HepG2 (cell line): ENCODE data around the gene SUCLA2. TPM values are rescaled to one million over a fixed set of nuclear protein-coding genes. Genes with fewer than 3 reads are reported as not detected.
A peak's percentile ranks its signal among the peaks of the same experiment; 100 is the strongest.

Experiments
- AGO2 ChIP-seq: fragments of 200-400 bp; formaldehyde crosslinking; optimal IDR thresholded peaks from 2 replicates; pipeline ENCODE3; 2017; ENCODE audit warnings: mild to moderate bottlenecking, low read depth, low read length, moderate library complexity
- CHD4 ChIP-seq: fragments of 200-600 bp; sonication (generic); IDR thresholded peaks from 2 replicates; pipeline ENCODE4 v1.7.0; 2017; ENCODE audit warnings: mild to moderate bottlenecking, low read length, borderline replicate concordance
- DR1 ChIP-seq: sonication (generic); formaldehyde crosslinking; IDR thresholded peaks from 2 replicates; pipeline ENCODE4 v1.8.0; 2021; ENCODE audit warnings: mild to moderate bottlenecking, missing genetic modification reagents, inconsistent platforms
- FOSL1 ChIP-seq: sonication (generic); formaldehyde crosslinking; IDR thresholded peaks from 2 replicates; pipeline ENCODE4 v1.9.0; 2021; ENCODE audit warnings: missing genetic modification reagents, borderline replicate concordance
- FOXJ3 ChIP-seq: sonication (generic); formaldehyde crosslinking; IDR thresholded peaks from 2 replicates; pipeline ENCODE4 v1.4.0; 2020; ENCODE audit warnings: missing genetic modification reagents, mild to moderate bottlenecking, borderline replicate concordance
- MTA3 ChIP-seq: sonication (generic); formaldehyde crosslinking; IDR thresholded peaks from 2 replicates; pipeline ENCODE4 v1.4.0; 2020; ENCODE audit warnings: missing genetic modification reagents
- NFE2 ChIP-seq: sonication (generic); formaldehyde crosslinking; IDR thresholded peaks from 2 replicates; pipeline ENCODE4 v1.4.0; 2020; ENCODE audit warnings: missing genetic modification reagents
- PLRG1 ChIP-seq: fragments of 450-650 bp; conservative IDR thresholded peaks from 2 replicates; pipeline ENCODE4 v1.6.1; 2016
- SSRP1 ChIP-seq: IDR thresholded peaks from 2 replicates; pipeline ENCODE4 v1.6.1; 2016; ENCODE audit warnings: control low read depth
- TAF1 ChIP-seq: sonication (generic); formaldehyde crosslinking; IDR thresholded peaks from 2 replicates; pipeline ENCODE4 v1.4.0; 2020; ENCODE audit warnings: missing genetic modification reagents
- ZBTB8A ChIP-seq: sonication (generic); formaldehyde crosslinking; IDR thresholded peaks from 2 replicates; pipeline ENCODE4 v1.4.0; 2020; ENCODE audit warnings: mild to moderate bottlenecking, low read depth, missing genetic modification reagents, borderline replicate concordance
- ZFAT ChIP-seq: sonication (generic); formaldehyde crosslinking; conservative IDR thresholded peaks from 2 replicates; pipeline ENCODE4 v1.8.1; 2023; ENCODE audit warnings: missing genetic modification reagents, inconsistent platforms
- ZNF143 ChIP-seq: sonication (generic); formaldehyde crosslinking; IDR thresholded peaks from 2 replicates; pipeline ENCODE4 v1.4.0; 2020; ENCODE audit warnings: missing genetic modification reagents
- ZNF263 ChIP-seq: sonication (generic); formaldehyde crosslinking; IDR thresholded peaks from 2 replicates; pipeline ENCODE4 v1.4.0; 2020; ENCODE audit warnings: missing genetic modification reagents
- ZNF335 ChIP-seq: sonication (generic); formaldehyde crosslinking; IDR thresholded peaks from 2 replicates; pipeline ENCODE4 v1.4.0; 2020; ENCODE audit warnings: missing genetic modification reagents
- ZNF564 ChIP-seq: sonication (generic); formaldehyde crosslinking; IDR thresholded peaks from 2 replicates; pipeline ENCODE4 v1.8.1; 2023; ENCODE audit warnings: mild to moderate bottlenecking, missing genetic modification reagents
- ZNF749 ChIP-seq: sonication (generic); formaldehyde crosslinking; IDR thresholded peaks from 2 replicates; pipeline ENCODE4 v1.8.0; 2022; ENCODE audit warnings: mild to moderate bottlenecking, missing genetic modification reagents, moderate library complexity, borderline replicate concordance
- ZNF761 ChIP-seq: sonication (generic); formaldehyde crosslinking; conservative IDR thresholded peaks from 2 replicates; pipeline ENCODE4 v1.4.0; 2020; ENCODE audit warnings: mild to moderate bottlenecking, missing genetic modification reagents
- ZNF781 ChIP-seq: sonication (generic); formaldehyde crosslinking; IDR thresholded peaks from 2 replicates; pipeline ENCODE4 v1.5.1; 2020; ENCODE audit warnings: borderline replicate concordance, mild to moderate bottlenecking, missing genetic modification reagents; ENCODE audit errors: not compliant biosample characterization
- ZSCAN12 ChIP-seq: sonication (generic); formaldehyde crosslinking; IDR thresholded peaks from 2 replicates; pipeline ENCODE4 v1.9.0; 2021; ENCODE audit warnings: mild to moderate bottlenecking, missing genetic modification reagents
- polyA plus RNA-seq, 8 experiments: library from polyadenylated mRNA; depleted of rRNA in 3 of 8; stranded (reverse) in 7 of 8; unstranded in 1 of 8; fragments of >200 nt; fragmentation: Illumina TruSeq in 4 of 8; extraction: Trizol in 4 of 8; gene quantifications; 2 replicates each; pipeline versions ENCODE4 v1.2.1 to v1.2.3, GENCODE V29; 2011 to 2016; ENCODE audit warnings: low read depth in 4 of 8, missing spikeins in 1 of 8, mixed read lengths in 1 of 8; ENCODE audit not compliant: insufficient read depth in 1 of 8
- total RNA-seq, 5 experiments: library from RNA; depleted of rRNA; stranded (reverse); fragments of >200 nt; fragmentation: Illumina TruSeq; extraction: Trizol; gene quantifications; 2 replicates each; pipeline ENCODE4 v1.2.3, GENCODE V29; 2016; ENCODE audit warnings: low read depth in 1 of 5
- TF ChIP-seq, protein P1 (sequence below): sonication (generic); formaldehyde crosslinking; IDR thresholded peaks from 2 replicates; pipeline ENCODE4 v1.5.1; 2020; ENCODE audit warnings: mild to moderate bottlenecking, moderate library complexity, missing genetic modification reagents
- TF ChIP-seq, protein P2 (sequence below): sonication (generic); formaldehyde crosslinking; IDR thresholded peaks from 2 replicates; pipeline ENCODE4 v1.5.1; 2020; ENCODE audit warnings: mild to moderate bottlenecking, missing genetic modification reagents
- TF ChIP-seq, protein P3 (sequence below): sonication (generic); formaldehyde crosslinking; IDR thresholded peaks from 2 replicates; pipeline ENCODE4 v1.4.0; 2020; ENCODE audit warnings: mild to moderate bottlenecking, missing genetic modification reagents
- TF ChIP-seq, protein P4 (sequence below): sonication (generic); formaldehyde crosslinking; IDR thresholded peaks from 2 replicates; pipeline ENCODE4 v1.4.0; 2020; ENCODE audit warnings: mild to moderate bottlenecking, missing genetic modification reagents

SUCLA2 gene
- total and polyA plus RNA-seq, 2 of the 13 experiments (the other 11 are each of a cell fraction or from before 2014, with no cell fraction given): 28.4 to 77.1 TPM

DNA sequence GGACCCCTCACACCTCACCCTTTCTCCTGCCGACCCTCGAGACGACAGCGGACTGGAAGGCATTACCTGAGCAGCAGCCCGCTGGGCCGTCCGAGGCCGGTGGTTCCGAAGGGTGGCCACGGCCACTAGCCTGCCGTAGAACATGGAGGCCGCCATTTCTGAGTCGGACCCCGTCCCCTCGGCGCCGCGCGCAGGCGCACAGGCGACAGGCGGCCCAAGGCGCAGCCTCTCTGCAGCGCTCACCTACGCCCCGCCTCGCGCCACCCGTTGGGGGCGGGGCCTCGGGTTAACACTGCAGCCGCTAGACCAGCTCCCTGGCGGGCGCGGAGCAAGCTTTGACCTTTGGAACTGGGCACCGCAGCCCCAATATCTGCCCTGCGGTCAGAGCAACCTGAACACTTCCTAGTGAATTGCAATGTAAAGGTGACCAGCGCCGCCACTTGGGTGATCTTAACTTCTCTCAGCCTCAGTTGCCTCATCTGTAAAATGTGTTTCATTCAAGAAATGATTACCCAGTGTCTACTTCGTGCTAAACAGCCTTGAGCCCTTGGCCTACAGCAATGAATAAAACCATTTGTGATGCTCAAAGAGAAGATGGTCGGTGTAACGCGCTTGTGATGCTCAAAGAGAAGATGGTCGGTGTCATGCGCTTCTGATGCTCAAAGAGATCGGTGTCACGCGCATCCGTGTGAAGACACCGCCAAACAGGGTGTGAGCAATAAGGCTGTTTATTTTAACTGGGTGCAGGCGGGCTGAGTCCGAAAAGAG, at the start of gene SUCLA2 (continued):
- TF ChIP-seq, protein P1, sequence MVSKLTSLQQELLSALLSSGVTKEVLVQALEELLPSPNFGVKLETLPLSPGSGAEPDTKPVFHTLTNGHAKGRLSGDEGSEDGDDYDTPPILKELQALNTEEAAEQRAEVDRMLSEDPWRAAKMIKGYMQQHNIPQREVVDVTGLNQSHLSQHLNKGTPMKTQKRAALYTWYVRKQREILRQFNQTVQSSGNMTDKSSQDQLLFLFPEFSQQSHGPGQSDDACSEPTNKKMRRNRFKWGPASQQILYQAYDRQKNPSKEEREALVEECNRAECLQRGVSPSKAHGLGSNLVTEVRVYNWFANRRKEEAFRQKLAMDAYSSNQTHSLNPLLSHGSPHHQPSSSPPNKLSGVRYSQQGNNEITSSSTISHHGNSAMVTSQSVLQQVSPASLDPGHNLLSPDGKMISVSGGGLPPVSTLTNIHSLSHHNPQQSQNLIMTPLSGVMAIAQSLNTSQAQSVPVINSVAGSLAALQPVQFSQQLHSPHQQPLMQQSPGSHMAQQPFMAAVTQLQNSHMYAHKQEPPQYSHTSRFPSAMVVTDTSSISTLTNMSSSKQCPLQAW (CRISPR knock-in tag): peak; percentile 79
- TF ChIP-seq ZBTB8A (CRISPR knock-in tag): peak; percentile 96
- no peak for TF ChIP-seq ZNF143 (CRISPR knock-in tag)
- TF ChIP-seq FOSL1 (CRISPR knock-in tag): no peak
- TF ChIP-seq ZFAT (CRISPR knock-in tag): no peak
- TF ChIP-seq ZNF564 (CRISPR knock-in tag): peak; percentile 66; the same call in 1 of the 2 replicates
- TF ChIP-seq ZNF263: 0 out of 2 replicates have a peak, but pooled peaks have one; percentile 9
- no peak for TF ChIP-seq FOXJ3 (CRISPR knock-in tag)
- TF ChIP-seq DR1 (CRISPR knock-in tag): peak; percentile 51; the same call in 1 of the 2 replicates
- TF ChIP-seq TAF1 (CRISPR knock-in tag): peak; percentile 91
- no peak for TF ChIP-seq NFE2 (CRISPR knock-in tag)
- no peak for TF ChIP-seq CHD4
- TF ChIP-seq ZNF761 (CRISPR knock-in tag): 0 out of 2 replicates have a peak, but pooled peaks have one; percentile 36
- TF ChIP-seq SSRP1: no peak
- no peak for TF ChIP-seq MTA3 (CRISPR knock-in tag)
- no peak for TF ChIP-seq ZNF781 (CRISPR knock-in tag)
- TF ChIP-seq, protein P2, sequence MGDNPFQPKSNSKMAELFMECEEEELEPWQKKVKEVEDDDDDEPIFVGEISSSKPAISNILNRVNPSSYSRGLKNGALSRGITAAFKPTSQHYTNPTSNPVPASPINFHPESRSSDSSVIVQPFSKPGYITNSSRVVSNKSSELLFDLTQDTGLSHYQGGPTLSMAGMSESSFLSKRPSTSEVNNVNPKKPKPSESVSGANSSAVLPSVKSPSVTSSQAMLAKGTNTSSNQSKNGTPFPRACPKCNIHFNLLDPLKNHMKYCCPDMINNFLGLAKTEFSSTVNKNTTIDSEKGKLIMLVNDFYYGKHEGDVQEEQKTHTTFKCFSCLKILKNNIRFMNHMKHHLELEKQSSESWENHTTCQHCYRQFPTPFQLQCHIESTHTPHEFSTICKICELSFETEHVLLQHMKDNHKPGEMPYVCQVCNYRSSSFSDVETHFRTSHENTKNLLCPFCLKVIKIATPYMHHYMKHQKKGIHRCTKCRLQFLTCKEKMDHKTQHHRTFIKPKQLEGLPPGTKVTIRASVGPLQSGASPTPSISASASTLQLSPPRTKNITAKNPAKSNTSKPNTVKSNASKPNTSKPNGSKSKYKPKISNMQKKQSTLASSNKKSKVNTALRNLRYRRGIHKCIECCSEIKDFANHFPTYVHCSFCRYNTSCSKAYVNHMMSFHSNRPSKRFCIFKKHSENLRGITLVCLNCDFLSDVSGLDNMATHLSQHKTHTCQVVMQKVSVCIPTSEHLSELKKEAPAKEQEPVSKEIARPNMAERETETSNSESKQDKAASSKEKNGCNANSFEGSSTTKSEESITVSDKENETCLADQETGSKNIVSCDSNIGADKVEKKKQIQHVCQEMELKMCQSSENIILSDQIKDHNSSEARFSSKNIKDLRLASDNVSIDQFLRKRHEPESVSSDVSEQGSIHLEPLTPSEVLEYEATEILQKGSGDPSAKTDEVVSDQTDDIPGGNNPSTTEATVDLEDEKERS (CRISPR knock-in tag): peak; percentile 67; the same call in 1 of the 2 replicates
- TF ChIP-seq AGO2: peak; percentile 94
- no peak for TF ChIP-seq ZNF749
- TF ChIP-seq, protein P3, sequence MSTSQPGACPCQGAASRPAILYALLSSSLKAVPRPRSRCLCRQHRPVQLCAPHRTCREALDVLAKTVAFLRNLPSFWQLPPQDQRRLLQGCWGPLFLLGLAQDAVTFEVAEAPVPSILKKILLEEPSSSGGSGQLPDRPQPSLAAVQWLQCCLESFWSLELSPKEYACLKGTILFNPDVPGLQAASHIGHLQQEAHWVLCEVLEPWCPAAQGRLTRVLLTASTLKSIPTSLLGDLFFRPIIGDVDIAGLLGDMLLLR (CRISPR knock-in tag): peak; percentile 60; the same call in 1 of the 2 replicates
- no peak for TF ChIP-seq ZSCAN12 (CRISPR knock-in tag)
- TF ChIP-seq, protein P4, sequence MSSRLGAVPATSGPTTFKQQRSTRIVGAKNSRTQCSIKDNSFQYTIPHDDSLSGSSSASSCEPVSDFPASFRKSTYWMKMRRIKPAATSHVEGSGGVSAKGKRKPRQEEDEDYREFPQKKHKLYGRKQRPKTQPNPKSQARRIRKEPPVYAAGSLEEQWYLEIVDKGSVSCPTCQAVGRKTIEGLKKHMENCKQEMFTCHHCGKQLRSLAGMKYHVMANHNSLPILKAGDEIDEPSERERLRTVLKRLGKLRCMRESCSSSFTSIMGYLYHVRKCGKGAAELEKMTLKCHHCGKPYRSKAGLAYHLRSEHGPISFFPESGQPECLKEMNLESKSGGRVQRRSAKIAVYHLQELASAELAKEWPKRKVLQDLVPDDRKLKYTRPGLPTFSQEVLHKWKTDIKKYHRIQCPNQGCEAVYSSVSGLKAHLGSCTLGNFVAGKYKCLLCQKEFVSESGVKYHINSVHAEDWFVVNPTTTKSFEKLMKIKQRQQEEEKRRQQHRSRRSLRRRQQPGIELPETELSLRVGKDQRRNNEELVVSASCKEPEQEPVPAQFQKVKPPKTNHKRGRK (CRISPR knock-in tag): no peak; the same call in 1 of the 2 replicates
- peak; percentile 68; the same call in 1 of the 2 replicates for TF ChIP-seq ZNF335 (CRISPR knock-in tag)
- no peak for TF ChIP-seq PLRG1
